ENCODE data around the gene TMSB15B. TPM values are rescaled to one million over a fixed set of nuclear protein-coding genes. Genes with fewer than 3 reads are reported as not detected.
"Not testable (repeated sequence)": the region's sequence is repeated elsewhere in the genome, so short reads cannot be mapped to it uniquely, and the experiment has no call there.

TMSB15B gene
- polyA plus RNA-seq, 3 donors: 0.95 to 3.4 (median 1.3) TPM

GRCh38 chrX:104013606-104014005 is 51.2 kb downstream of the TMSB15B start, which contains the start of gene H2BW1:
Gene H2BW1 (minus strand): TSS chrX:104013708. CDS start chrX:104013576, 132 bp downstream.
- 88 to 90% (median 89%) methylated on average over 20 of the region's 20 CpGs for WGBS, 3 donors

GRCh38 chrX:104015576-104015975 is 53.1 kb downstream of the TMSB15B start:
- not testable (repeated sequence) for H3K27ac ChIP-seq (ENCODE audit: low read depth, low read length)
- 65 to 84% (median 67%) methylated on average over 8 of the region's 8 CpGs for WGBS, 3 donors

More at GRCh38 chrX:104013606-104014005, 51.2 kb downstream of the TMSB15B start, which contains the start of gene H2BW1:
- H3K27ac ChIP-seq (ENCODE audit: low read depth, low read length): no peak within 1 kb of the TSS

Other genes with a start within 250 kb of the TMSB15B start
- 1 to 10 TPM; 1.4 to 3.0 (median 2.5) TPM for gene PLP1, start 185.8 kb upstream of the TMSB15B start, polyA plus RNA-seq
- gene RAB9B, start 130.4 kb upstream of the TMSB15B start, polyA plus RNA-seq: under 1 TPM; 0.28 to 0.45 (median 0.40) TPM
- gene H2BW1, start 51.1 kb downstream of the TMSB15B start, polyA plus RNA-seq: not detected
- gene H2BW2, start 77.3 kb downstream of the TMSB15B start, polyA plus RNA-seq: not detected
- 1 to 10 TPM in 1 of 3 donors, under 1 TPM in 2; 0.15 to 1.0 (median 0.22) TPM for gene TMSB15C, start 113.6 kb downstream of the TMSB15B start, polyA plus RNA-seq
- under 1 TPM; 0.36 to 0.52 (median 0.45) TPM for gene ZCCHC18, start 149.9 kb downstream of the TMSB15B start, polyA plus RNA-seq
- 10 to 100 TPM in 1 of 3 donors, 1 to 10 TPM in 2; 3.0 to 11.9 (median 6.8) TPM for gene SLC25A53, start 194.4 kb downstream of the TMSB15B start, polyA plus RNA-seq
- 10 to 100 TPM in 1 of 3 donors, 1 to 10 TPM in 2; 6.4 to 11.5 (median 8.3) TPM for gene FAM199X, start 203.8 kb downstream of the TMSB15B start, polyA plus RNA-seq